ENCODE measurements around the gene MLLT1.

Gene MLLT1

GRCh38 chr19:6248341-6248740 is 31.4 kb downstream of the MLLT1 start:
- no peak for DNase-seq (ENCODE audit: low read depth, low spot score)
- H3K4me3 ChIP-seq = no peak overlapping the region
- H3K27ac ChIP-seq = no peak overlapping the region
- H3K9me3 ChIP-seq (ENCODE audit: low read depth, low read length) = peaks cover 9% of the 10 kb centered on the region; the same call in 1 of the 2 replicates
- TF ChIP-seq EZH2 (IDR thresholded peaks at IDR 0.05) (no peak), FOXP2 (optimal IDR thresholded peaks at IDR 0.05; ENCODE audit: control extremely low read depth, extremely low read length, insufficient read depth) (no peak), POLR2AphosphoS5 (IDR thresholded peaks at IDR 0.05; ENCODE audit: borderline replicate concordance, low read depth, low read length) (no peak)
- H3K9ac ChIP-seq (ENCODE audit: insufficient read length) = no peak overlapping the region
- H3K36me3 ChIP-seq (ENCODE audit: insufficient read depth, low read length) = peaks cover 61% of the 10 kb centered on the region

DNA sequence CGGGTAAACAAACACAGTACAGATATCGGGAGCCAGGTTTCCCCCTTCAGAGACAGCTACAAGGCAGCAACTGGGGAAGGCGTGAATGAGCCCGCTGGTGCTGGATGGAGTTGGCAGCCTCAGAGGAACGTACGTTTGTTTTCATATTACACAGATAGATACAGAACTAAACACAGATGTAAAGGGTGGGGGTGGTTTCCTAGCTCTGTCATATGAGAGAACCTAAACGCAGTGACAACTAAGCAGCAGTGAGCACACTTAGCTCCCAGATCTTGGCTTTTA is 32.8 kb downstream of the MLLT1 start:
- H3K4me3 ChIP-seq = no peak overlapping the region
- H3K9me3 ChIP-seq (ENCODE audit: low read depth, low read length) = peaks cover 9% of the 10 kb centered on the region; the same call in 1 of the 2 replicates
- no peak for DNase-seq (ENCODE audit: low read depth, low spot score)
- no peak overlapping the region for H3K27ac ChIP-seq
- H3K9ac ChIP-seq (ENCODE audit: insufficient read length) = no peak overlapping the region
- H3K36me3 ChIP-seq (ENCODE audit: insufficient read depth, low read length) = peaks cover 58% of the 10 kb centered on the region
- TF ChIP-seq POLR2AphosphoS5 (IDR thresholded peaks at IDR 0.05; ENCODE audit: borderline replicate concordance, low read depth, low read length) = no peak

DNA sequence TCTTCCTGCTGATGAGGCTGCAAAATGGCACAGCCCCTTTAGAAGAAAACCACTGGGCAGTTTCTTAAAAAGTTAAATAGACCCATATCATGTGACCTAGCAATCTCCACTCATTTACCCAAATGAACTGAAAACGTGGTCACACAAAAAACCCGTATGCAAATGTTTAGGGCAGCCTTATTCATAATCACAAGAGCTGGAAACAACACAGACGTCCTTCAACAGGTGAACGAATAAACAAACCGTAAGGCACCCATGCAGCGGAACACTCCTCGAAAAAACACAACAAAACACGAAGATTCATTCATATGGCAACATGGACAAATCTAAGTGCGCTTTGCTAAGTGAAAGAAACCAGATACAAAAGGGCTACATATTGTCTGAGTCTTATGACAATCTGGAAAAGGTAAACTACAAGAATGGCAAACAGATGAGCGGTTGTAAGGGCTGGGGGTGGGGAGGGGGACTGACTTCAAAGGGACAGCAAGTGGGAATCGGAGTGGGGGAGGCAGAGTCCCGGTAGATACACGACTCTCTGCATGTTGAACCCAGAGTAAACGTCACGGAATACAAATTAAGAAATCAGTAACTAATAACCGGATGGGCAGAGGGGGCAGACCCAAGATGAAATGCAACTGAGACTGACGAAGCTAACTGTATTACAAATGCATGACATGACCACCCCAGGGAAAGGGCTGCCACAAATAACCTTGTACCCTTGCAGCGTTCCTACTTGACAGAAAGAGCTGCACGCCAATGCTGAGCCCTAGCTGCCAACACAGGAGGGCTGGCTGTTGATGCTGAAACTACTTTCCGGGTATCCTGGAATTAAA is 33.4 kb downstream of the MLLT1 start:
- Histone ChIP-seq H3K9ac (ENCODE audit: insufficient read length) (no peak overlapping the region), H3K27ac (no peak overlapping the region), H3K9me3 (ENCODE audit: low read depth, low read length) (peaks cover 9% of the 10 kb centered on the region; the same call in 1 of the 2 replicates), H3K4me3 (no peak overlapping the region), H3K36me3 (ENCODE audit: insufficient read depth, low read length) (peaks cover 54% of the 10 kb centered on the region)
- DNase-seq (ENCODE audit: low read depth, low spot score) = no peak
- TF ChIP-seq FOXP2 (optimal IDR thresholded peaks at IDR 0.05; ENCODE audit: control extremely low read depth, extremely low read length, insufficient read depth) (no peak), EZH2 (IDR thresholded peaks at IDR 0.05) (no peak), POLR2AphosphoS5 (IDR thresholded peaks at IDR 0.05; ENCODE audit: borderline replicate concordance, low read depth, low read length) (no peak)

- Histone ChIP-seq H3K9ac (ENCODE audit: insufficient read length) (no peak overlapping the region), H3K27ac (no peak overlapping the region), H3K4me3 (no peak overlapping the region), H3K9me3 (ENCODE audit: low read depth, low read length) (0 out of 2 replicates have a peak, but pooled peaks cover 7% of the 10 kb centered on the region), H3K36me3 (ENCODE audit: insufficient read depth, low read length) (peaks cover 18% of the 10 kb centered on the region)
- TF ChIP-seq POLR2AphosphoS5 (IDR thresholded peaks at IDR 0.05; ENCODE audit: borderline replicate concordance, low read depth, low read length) = no peak
- no peak for TF ChIP-seq EZH2 (IDR thresholded peaks at IDR 0.05)
- TF ChIP-seq FOXP2 (optimal IDR thresholded peaks at IDR 0.05; ENCODE audit: control extremely low read depth, extremely low read length, insufficient read depth) = no peak
- no peak for DNase-seq (ENCODE audit: low read depth, low spot score)
Measured at GRCh38 chr19:6242677-6243076, 37.1 kb downstream of the MLLT1 start.

DNA sequence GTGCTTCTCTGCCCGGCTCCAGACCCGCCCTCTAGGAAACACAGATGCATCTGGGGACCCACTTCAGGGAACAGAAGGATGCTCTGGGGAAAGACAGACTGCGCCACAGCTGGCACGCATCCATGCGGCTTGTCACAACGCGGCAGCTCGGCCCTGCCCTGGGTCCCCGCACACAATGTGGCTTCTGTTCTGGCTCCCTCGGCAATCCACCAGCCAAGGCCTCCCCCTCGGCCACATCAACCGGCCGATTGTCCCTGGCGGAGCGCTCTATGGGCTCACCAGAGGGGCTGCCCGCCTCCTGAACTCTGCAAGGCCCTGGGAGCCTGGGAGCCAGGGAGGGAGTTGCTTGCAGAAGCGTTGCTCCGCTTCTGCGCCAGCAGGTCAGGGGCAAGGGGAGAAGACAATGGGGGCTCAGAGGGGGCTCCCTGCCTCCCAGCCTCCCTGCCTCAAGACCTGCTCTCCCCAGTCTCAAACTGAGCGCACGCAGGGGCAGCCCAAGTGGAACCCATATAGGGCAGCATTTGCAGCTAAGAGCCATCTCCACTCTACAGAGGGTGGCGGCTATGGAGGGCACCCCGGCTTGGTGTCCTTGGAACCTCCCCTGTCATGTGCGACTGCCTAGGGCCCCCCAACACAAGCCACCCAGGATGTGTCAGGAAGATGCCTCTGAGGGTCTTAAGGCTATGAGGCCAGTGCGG is 37.9 kb downstream of the MLLT1 start:
- Histone ChIP-seq H3K9ac (ENCODE audit: insufficient read length) (no peak overlapping the region), H3K9me3 (ENCODE audit: low read depth, low read length) (0 out of 2 replicates have a peak, but pooled peaks cover 2% of the 10 kb centered on the region), H3K27ac (no peak overlapping the region), H3K4me3 (no peak overlapping the region), H3K36me3 (ENCODE audit: insufficient read depth, low read length) (peaks cover 9% of the 10 kb centered on the region)
- no peak for TF ChIP-seq POLR2AphosphoS5 (IDR thresholded peaks at IDR 0.05; ENCODE audit: borderline replicate concordance, low read depth, low read length)
- no peak for TF ChIP-seq FOXP2 (optimal IDR thresholded peaks at IDR 0.05; ENCODE audit: control extremely low read depth, extremely low read length, insufficient read depth)
- TF ChIP-seq EZH2 (IDR thresholded peaks at IDR 0.05) = no peak
- DNase-seq (ENCODE audit: low read depth, low spot score) = no peak

- Histone ChIP-seq H3K9me3 (ENCODE audit: low read depth, low read length) (no peaks in the 10 kb centered on the region), H3K36me3 (ENCODE audit: insufficient read depth, low read length) (peaks cover 1% of the 10 kb centered on the region), H3K4me3 (no peak overlapping the region), H3K9ac (ENCODE audit: insufficient read length) (no peak overlapping the region), H3K27ac (no peak overlapping the region)
- TF ChIP-seq EZH2 (IDR thresholded peaks at IDR 0.05) (no peak), FOXP2 (optimal IDR thresholded peaks at IDR 0.05; ENCODE audit: control extremely low read depth, extremely low read length, insufficient read depth) (no peak), POLR2AphosphoS5 (IDR thresholded peaks at IDR 0.05; ENCODE audit: borderline replicate concordance, low read depth, low read length) (no peak)
- no peak for DNase-seq (ENCODE audit: low read depth, low spot score)
Measured at GRCh38 chr19:6241056-6241455, 38.7 kb downstream of the MLLT1 start.

DNA sequence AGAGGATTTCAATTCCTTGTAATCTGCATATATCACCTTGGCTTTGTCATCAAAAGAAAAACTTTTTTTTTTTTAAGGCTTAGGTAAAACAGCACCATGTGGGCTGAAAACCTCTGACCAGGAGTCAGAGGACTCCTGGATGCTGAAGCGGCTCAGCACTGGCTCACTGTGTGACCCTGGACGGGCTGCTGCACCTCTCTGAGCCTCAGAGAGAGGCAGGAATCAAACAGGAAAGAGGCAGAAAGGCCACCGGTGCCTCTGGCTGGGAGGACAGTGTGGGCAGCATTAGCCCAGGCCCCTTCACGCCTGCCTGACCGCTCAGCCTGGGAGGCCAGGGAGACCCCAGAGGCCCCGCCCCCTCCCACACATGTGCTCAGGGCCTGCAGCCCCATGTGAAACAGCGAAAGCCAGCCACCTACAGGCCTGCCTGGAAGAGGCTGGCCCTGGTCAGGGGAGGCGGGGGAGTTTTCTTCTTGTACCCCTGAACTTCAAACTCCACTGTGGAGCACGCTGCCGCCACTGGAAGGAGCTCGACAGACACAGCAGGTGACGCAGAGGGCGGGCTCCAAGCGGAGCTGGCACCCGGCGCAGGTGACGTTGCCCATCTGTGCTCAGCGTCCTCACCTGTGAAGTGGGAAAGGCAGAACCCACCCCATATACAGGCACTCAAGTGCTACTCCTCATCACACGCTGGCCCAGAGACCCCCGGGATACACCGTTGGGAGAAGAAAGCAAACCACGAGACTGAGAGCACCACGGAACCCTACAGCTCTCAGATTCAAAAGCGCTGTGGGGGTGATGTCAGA is 39.7 kb downstream of the MLLT1 start:
- Histone ChIP-seq H3K36me3 (ENCODE audit: insufficient read depth, low read length) (no peaks in the 10 kb centered on the region; the same call in 1 of the 2 replicates), H3K4me3 (no peak overlapping the region), H3K9me3 (ENCODE audit: low read depth, low read length) (no peaks in the 10 kb centered on the region), H3K27ac (no peak overlapping the region), H3K9ac (ENCODE audit: insufficient read length) (no peak overlapping the region)
- TF ChIP-seq POLR2AphosphoS5 (IDR thresholded peaks at IDR 0.05; ENCODE audit: borderline replicate concordance, low read depth, low read length) (no peak), EZH2 (IDR thresholded peaks at IDR 0.05) (no peak), FOXP2 (optimal IDR thresholded peaks at IDR 0.05; ENCODE audit: control extremely low read depth, extremely low read length, insufficient read depth) (no peak)
- DNase-seq (ENCODE audit: low read depth, low spot score) = no peak

DNA sequence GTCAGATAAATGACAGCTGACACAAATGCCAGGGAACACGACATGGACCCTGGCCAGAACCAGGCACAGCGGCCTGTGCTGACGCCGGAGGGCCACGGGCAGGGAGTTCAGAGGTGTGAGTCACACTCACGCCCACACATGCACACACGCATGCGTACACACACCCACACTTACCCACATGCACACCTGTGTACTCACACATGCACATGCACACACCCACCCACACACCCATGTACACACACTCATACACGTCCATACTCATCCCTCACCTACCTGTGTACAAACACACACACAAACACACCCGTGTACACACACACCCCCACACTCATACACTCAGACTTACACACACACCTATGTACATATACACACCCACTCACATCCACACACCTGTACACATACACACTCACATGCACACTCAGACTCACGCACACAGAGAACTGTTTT is 40.4 kb downstream of the MLLT1 start:
- no peak for DNase-seq (ENCODE audit: low read depth, low spot score)
- Histone ChIP-seq H3K36me3 (ENCODE audit: insufficient read depth, low read length) (no peaks in the 10 kb centered on the region; the same call in 1 of the 2 replicates), H3K9me3 (ENCODE audit: low read depth, low read length) (no peaks in the 10 kb centered on the region), H3K9ac (ENCODE audit: insufficient read length) (no peak overlapping the region), H3K27ac (no peak overlapping the region), H3K4me3 (no peak overlapping the region)
- TF ChIP-seq FOXP2 (optimal IDR thresholded peaks at IDR 0.05; ENCODE audit: control extremely low read depth, extremely low read length, insufficient read depth) = no peak
- TF ChIP-seq EZH2 (IDR thresholded peaks at IDR 0.05) = no peak

All from SK-N-MC (cell line).